ENCODE results near the gene MSH6.

DNA sequence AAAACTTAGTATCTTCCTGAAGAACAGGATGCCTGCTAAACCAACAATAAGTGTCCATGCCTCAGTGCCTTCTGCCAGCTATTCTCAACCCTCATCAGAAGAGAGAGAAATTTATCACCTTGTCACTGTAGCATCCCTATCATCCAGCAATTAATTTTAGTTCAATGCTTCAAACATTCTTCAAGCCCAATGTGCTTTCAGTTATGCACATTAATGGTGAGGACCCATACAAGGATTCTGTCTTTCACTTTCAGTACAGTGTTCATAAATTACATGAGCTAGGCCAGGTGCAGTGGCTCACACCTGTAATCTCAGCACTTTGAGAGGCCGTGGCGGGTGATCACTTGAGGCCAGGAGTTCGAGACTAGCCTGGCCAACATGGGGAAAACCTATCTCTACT is 47.0 kb upstream of the MSH6 start:
- TF ChIP-seq, protein P1, sequence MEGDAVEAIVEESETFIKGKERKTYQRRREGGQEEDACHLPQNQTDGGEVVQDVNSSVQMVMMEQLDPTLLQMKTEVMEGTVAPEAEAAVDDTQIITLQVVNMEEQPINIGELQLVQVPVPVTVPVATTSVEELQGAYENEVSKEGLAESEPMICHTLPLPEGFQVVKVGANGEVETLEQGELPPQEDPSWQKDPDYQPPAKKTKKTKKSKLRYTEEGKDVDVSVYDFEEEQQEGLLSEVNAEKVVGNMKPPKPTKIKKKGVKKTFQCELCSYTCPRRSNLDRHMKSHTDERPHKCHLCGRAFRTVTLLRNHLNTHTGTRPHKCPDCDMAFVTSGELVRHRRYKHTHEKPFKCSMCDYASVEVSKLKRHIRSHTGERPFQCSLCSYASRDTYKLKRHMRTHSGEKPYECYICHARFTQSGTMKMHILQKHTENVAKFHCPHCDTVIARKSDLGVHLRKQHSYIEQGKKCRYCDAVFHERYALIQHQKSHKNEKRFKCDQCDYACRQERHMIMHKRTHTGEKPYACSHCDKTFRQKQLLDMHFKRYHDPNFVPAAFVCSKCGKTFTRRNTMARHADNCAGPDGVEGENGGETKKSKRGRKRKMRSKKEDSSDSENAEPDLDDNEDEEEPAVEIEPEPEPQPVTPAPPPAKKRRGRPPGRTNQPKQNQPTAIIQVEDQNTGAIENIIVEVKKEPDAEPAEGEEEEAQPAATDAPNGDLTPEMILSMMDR (conservative IDR thresholded peaks at IDR 0.05; ENCODE audit: low read depth in 2 of 2), result no peak
- TF ChIP-seq, protein P2, sequence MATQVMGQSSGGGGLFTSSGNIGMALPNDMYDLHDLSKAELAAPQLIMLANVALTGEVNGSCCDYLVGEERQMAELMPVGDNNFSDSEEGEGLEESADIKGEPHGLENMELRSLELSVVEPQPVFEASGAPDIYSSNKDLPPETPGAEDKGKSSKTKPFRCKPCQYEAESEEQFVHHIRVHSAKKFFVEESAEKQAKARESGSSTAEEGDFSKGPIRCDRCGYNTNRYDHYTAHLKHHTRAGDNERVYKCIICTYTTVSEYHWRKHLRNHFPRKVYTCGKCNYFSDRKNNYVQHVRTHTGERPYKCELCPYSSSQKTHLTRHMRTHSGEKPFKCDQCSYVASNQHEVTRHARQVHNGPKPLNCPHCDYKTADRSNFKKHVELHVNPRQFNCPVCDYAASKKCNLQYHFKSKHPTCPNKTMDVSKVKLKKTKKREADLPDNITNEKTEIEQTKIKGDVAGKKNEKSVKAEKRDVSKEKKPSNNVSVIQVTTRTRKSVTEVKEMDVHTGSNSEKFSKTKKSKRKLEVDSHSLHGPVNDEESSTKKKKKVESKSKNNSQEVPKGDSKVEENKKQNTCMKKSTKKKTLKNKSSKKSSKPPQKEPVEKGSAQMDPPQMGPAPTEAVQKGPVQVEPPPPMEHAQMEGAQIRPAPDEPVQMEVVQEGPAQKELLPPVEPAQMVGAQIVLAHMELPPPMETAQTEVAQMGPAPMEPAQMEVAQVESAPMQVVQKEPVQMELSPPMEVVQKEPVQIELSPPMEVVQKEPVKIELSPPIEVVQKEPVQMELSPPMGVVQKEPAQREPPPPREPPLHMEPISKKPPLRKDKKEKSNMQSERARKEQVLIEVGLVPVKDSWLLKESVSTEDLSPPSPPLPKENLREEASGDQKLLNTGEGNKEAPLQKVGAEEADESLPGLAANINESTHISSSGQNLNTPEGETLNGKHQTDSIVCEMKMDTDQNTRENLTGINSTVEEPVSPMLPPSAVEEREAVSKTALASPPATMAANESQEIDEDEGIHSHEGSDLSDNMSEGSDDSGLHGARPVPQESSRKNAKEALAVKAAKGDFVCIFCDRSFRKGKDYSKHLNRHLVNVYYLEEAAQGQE (IDR thresholded peaks at IDR 0.05; ENCODE audit: unreplicated experiment), result no peak
- no peak for TF ChIP-seq ZNF114 (CRISPR knock-in tag; IDR thresholded peaks at IDR 0.05)
- TF ChIP-seq EZH2 (IDR thresholded peaks at IDR 0.05; ENCODE audit: low read depth, unreplicated experiment), result no peak
- no peak for TF ChIP-seq ETS1 (IDR thresholded peaks at IDR 0.05)
- no peak for TF ChIP-seq EZH2phosphoT487 (IDR thresholded peaks at IDR 0.05; ENCODE audit: unreplicated experiment)
- TF ChIP-seq STAT1 (IDR thresholded peaks at IDR 0.05; ENCODE audit: unreplicated experiment), result no peak
- no peak for TF ChIP-seq POLR2AphosphoS5 (IDR thresholded peaks at IDR 0.05; ENCODE audit: low read depth)
- TF ChIP-seq JUNB (IDR thresholded peaks at IDR 0.05; ENCODE audit: unreplicated experiment), result no peak
- TF ChIP-seq CREB1 (CRISPR knock-in tag; IDR thresholded peaks at IDR 0.05; ENCODE audit: low read depth), result no peak

All from GM23338 (cell line).